ENCODE measurements around the gene EBNA1BP2. TPM values are rescaled to one million over a fixed set of nuclear protein-coding genes. Genes with fewer than 3 reads are reported as not detected.

EBNA1BP2 gene
- total and polyA plus RNA-seq, 2 donors (not counting 3 experiments of a cell fraction or from before 2014, with no cell fraction given): 47.8 to 104 TPM

DNA sequence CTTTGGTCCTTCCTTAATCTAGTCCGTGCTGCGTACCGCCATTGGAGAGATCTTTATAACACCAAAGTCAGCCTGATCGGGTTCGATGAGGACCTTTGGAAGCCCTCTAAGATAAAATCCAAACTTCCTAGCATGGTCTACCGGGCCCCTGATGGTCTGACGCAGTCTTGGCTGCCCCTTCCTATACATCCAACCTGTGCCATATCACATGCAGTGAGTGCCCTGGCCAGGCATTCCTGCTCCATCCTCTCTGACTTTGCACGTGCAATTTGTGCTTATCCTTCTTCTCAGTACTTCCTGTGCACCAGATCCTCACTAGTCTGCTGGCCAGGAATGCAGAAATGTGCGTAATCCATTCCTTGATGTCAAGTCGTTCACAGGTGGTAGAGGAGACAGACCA is 45.7 kb upstream of the EBNA1BP2 start:
- TF ChIP-seq MAX (IDR thresholded peaks at IDR 0.05; ENCODE audit: insufficient read depth, insufficient read length) (no peak), CTCF (IDR thresholded peaks at IDR 0.05; ENCODE audit: extremely low read depth in 1 of 2, insufficient read depth in 1 of 2, low read depth in 1 of 2, low read length in 2 of 2) (no peak), POLR2A (IDR thresholded peaks at IDR 0.05; ENCODE audit: low read depth, low read length) (no peak), GATA2 (IDR thresholded peaks at IDR 0.05; ENCODE audit: insufficient read depth, insufficient read length, low read depth, low read length) (no peak), POLR2AphosphoS5 (IDR thresholded peaks at IDR 0.05; ENCODE audit: insufficient read depth, low read depth, low read length) (no peak)
- H3K9me3 ChIP-seq (replicated peaks; ENCODE audit: control insufficient read depth, insufficient read depth, low read length): no peaks in the 10 kb centered on the region
- no peak overlapping the region for H3K4me2 ChIP-seq (ENCODE audit: insufficient read depth, low read length)
- H3K4me1 ChIP-seq (ENCODE audit: control insufficient read depth, extremely low read depth, insufficient read depth, low read length): peaks cover 4% of the 10 kb centered on the region
- no peak overlapping the region for H3K4me3 ChIP-seq (replicated peaks in 1 of 3; ENCODE audit: insufficient read depth in 1 of 3, low read depth in 1 of 3, low read length in 3 of 3)
- CTCF ChIA-PET: no interaction called here
- no peak overlapping the region for H3K9ac ChIP-seq (replicated peaks; ENCODE audit: extremely low read depth, insufficient read depth, low read length)
- intact Hi-C loops (cut with micrococcal nuclease) (no loop called here), dilution Hi-C loops (cut with MboI; ENCODE audit: extremely low pct_ligation_motif_present, low sequenced_read_pairs) (no loop called here)
- no peak overlapping the region for H2AFZ ChIP-seq (ENCODE audit: low read depth, low read length)
- H3K27me3 ChIP-seq (ENCODE audit: control insufficient read depth in 2 of 2, insufficient read depth in 2 of 2, low read length in 2 of 2): no peaks in the 10 kb centered on the region
- H3K9me1 ChIP-seq (replicated peaks; ENCODE audit: control insufficient read depth, extremely low read depth, insufficient read depth, low read length): no peaks in the 10 kb centered on the region
- FAIRE-seq: no peak
- no peaks in the 10 kb centered on the region for H3K36me3 ChIP-seq (ENCODE audit: control insufficient read depth in 2 of 2, extremely low read depth in 1 of 2, insufficient read depth in 2 of 2, low read length in 2 of 2)
- no peak for DNase-seq (ENCODE audit: low read depth, low spot score)
- H3K79me2 ChIP-seq (ENCODE audit: control insufficient read depth, insufficient read depth, low read length): no peaks in the 10 kb centered on the region
- BruUV-seq (replicated peaks): no TSS peak
- H3K27ac ChIP-seq (ENCODE audit: insufficient read depth, low read depth, low read length): no peak overlapping the region
- H4K20me1 ChIP-seq (replicated peaks; ENCODE audit: control insufficient read depth, extremely low read depth, insufficient read depth, low read length): no peaks in the 10 kb centered on the region
- POLR2A ChIA-PET: no interaction called here
